Activated CD4-positive, alpha-beta T cell treated with anti-CD3 and anti-CD28 coated beads for 48 hours (primary cell): ENCODE results near the gene GLO1.
A peak's percentile ranks its signal among the peaks of the same experiment; 100 is the strongest.

Source experiments
- DNase-seq: peaks from one replicate; pipeline ENCODE4 v3.0.0-alpha.2; 2020

GLO1 gene

GRCh38 chr6:38702558-38703397 lies at the start of gene GLO1:
GLO1 (minus strand) TSS chr6:38703145; CDS start chr6:38703054, 91 bp downstream.
- peak; percentile 97 for DNase-seq

GRCh38 chr6:38750968-38751615 lies 48.1 kb upstream of the GLO1 start:
- DNase-seq = peak; percentile 57

DNA sequence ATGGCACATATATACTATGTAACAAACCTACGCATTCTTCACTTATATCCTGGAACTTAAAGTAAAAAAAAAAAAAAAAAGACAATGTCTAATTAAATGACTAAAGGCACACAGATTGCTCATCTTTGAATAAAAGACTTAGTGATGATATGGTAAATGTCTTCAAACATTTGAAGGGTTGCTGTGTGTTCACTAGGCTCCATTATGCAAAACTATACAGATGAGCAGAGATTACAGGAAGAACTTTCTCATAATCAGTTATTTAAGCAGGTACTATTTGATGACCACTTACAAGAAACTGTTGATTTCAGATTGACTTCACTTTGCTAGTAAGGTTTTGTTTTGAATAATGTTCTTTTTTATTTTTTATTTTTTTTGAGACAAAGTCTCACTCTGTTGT lies 46.5 kb upstream of the GLO1 start:
- no peak for DNase-seq

DNA sequence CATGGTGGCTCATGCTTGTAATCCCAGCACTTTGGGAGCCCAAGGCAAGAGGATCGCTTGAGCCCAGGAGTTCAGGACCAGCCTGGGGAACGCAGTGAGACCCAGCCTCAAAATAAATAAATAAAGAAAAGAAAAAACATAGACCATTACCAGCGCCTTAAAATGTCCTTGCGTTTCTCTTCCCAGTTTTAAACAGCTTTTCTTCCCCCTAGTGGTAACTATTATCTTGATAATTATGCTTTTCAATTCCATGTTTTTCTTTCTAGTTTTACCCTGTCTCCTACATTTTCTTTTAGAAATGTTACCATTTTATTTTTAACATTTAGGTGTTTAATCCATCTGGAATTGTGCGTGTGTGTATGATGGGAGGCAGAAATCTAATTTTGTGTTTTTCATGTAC lies 36.6 kb upstream of the GLO1 start:
- no peak for DNase-seq

DNA sequence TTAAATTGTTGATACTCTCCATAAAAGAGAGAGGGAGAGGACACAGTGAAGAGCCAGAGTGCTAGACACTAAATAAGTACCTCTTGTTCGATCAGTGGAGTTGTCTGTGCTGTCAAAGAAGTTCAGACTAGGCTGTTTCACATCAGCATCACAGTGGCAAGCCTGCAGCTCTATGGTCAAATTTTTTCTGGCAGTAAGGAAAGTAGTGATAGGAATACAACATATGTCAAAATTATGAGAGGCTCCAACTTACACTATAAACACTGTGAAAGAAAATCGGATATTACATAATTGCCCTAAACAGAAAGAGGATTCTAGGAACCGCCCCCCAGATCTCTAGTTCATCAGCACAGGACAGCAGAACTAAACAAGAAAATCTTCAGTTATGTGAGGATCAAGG lies 35.3 kb upstream of the GLO1 start:
- no peak for DNase-seq

DNA sequence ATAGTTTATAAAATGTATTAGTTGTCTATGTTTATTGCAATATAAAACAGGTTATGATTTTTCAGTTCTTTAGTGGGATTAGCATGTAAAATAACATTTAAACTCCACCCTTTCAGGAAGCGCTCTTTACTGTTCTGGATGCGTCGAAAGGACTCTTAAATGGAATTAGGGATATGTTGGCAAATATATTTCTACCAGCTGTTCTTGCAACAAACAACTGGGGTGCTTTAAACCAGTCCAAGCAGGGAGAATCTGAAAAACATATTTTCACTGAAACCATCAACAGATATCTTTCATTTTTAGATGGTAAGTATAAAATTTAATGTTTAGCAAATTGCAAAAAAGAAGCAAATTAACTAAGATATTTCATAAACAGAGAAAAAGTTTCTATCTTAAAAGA lies 34.0 kb upstream of the GLO1 start:
- DNase-seq = no peak

DNA sequence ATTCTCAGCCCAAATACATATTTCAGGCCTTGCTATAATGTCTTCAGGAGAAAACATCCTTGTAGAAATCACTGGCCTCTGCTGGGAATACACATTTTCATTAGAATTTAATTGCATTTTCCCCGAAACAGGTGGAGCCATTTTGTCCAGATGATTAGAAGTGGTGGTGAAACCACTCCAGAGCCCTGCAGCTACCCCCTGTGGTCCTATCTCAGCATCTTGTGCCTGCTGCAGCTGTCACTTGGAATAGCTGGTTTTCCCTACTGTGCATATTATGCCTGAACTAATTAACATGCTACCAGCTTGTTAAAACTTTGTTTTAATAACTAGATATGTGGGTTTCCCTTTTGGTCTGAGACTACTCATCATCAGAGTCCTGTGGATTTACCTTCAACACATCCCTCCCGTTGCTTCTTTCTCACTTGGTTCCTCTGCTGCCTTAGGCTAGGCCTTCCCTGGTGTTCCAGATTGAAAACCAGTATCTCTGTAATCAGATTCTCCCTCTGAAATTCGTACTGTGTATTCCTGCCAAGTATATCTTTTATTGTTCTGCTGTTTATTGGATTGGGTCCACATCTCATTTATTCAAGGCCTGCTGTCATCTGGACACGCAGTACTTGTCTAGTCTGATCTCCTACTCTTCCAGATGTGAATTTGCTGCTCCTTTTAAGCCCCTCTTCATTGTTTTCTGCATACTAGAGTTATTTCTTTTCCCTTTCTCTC lies 27.4 kb upstream of the GLO1 start:
- no peak for DNase-seq

GRCh38 chr6:38728203-38728602 lies 25.3 kb upstream of the GLO1 start:
- no peak for DNase-seq

GRCh38 chr6:38725414-38726183 lies 22.7 kb upstream of the GLO1 start:
- DNase-seq = no peak

GRCh38 chr6:38724343-38724742 lies 21.4 kb upstream of the GLO1 start:
- DNase-seq = no peak

DNA sequence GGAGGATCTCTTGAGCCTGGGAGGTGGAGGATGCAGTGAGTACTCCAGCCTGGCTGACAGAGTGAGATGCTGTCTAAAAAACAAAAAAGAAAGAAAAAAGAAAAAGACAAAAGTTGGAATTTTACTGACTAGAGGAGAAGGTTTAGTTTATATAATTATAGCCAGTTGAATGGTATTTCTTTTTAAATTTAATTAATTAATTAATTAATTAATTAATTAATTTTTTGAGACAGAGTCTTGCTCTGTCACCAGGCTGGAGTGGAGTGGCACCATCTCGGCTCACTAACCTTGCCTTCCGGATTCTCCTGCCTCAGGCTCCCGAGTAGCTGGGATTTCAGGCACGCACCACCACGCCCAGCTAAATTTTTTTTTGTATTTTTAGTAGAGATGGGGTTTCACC lies 20.8 kb upstream of the GLO1 start:
- DNase-seq = no peak

- DNase-seq = no peak
Measured at GRCh38 chr6:38722727-38723334, 19.9 kb upstream of the GLO1 start.

DNA sequence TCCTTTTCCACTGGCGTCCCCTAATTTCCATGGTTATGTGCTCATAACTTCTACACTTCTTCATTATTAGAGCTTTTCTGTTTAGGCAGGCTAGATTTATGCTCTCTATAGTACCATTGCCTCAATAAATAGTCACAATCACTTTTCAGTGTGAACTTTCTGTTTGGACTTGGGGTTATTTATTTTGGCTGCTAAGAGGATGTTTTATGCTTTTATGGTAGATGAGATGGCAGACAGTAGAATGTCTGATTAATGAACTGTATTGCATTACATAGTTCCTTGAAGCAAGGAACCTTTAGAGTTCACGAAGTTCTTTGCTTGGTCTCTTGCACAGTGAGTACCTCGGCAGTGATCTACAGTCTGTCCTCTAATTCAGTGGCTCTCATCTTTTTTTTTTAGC lies 19.1 kb upstream of the GLO1 start:
- no peak for DNase-seq

- no peak for DNase-seq
Measured at GRCh38 chr6:38720295-38720694, 17.4 kb upstream of the GLO1 start.

DNA sequence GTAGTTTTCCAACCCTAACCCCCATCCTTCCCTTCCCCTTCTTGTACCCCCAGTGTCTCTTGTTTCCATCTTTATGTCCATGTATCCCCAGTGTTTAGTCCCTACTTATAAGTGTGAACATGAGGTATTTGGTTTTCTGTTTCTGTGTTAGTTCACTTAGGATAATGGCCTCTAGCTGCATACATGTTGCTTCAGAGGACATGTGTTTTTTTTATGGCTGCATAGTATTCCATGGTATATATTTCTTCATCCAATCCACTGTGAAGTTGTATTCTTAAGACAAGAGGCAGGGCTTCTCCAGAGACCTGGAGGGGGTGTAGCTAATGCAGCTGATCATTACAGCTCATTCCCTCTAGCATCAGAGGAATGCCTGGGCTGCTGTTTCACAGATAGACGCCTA lies 16.4 kb upstream of the GLO1 start:
- no peak for DNase-seq

DNA sequence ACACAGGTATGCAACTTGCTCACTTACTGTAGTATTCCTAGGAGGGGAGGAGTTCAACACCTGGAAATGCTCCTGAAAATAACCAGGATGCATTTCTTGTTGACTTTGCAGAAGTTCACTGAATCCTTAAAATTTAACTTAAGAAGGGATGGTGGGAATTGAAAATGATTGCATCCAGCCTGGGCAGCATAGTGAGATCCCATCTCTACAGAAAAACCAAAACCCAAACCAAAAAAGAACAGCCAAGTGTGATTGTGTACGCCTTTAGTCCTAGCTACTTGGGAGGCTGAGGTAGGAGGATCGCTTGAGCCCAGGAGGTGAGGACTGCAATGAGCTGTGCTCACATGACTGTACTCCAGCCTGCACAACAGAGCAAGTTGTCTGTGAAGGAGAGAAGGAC lies 13.9 kb upstream of the GLO1 start:
- DNase-seq = no peak

DNA sequence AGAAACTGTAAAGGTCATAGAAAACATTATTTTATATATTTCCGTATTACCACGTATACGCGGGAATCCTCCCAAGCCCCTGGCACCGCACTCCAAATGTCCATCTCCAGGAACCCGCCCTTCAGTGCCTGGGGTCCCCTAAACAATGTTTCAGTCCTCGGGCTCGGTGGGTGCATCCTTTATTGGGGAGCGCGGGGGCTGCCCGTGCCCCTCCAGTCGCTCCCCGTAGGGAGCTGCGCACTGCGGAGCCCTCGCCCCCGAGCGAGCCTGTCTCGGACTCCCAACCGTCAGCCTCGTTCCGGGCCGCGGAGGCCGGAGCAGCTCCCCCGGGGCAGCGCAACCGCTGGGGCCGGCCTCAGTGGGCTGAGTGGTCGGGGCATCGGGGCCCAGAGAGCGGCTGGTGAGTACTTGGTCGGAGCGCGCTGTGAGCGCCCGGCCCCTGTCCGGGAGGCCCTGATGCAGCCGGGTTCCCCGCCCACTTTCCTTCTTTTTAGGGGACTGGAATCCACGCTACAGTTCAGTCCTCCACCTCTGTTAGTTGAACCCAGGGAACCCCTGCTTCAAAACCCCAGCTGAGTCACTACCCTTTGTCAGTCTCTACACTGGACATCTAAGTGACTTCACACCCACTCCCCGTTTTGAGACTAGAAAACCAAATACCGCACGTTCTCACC lies 12.2 kb upstream of the GLO1 start, which contains the start of gene DNAH8:
DNAH8 (plus strand) TSS at position 296 of the 674 bp plus-strand sequence. CDS start 7,499 bp downstream, outside the sequence.
- DNase-seq = peak; percentile 34

DNA sequence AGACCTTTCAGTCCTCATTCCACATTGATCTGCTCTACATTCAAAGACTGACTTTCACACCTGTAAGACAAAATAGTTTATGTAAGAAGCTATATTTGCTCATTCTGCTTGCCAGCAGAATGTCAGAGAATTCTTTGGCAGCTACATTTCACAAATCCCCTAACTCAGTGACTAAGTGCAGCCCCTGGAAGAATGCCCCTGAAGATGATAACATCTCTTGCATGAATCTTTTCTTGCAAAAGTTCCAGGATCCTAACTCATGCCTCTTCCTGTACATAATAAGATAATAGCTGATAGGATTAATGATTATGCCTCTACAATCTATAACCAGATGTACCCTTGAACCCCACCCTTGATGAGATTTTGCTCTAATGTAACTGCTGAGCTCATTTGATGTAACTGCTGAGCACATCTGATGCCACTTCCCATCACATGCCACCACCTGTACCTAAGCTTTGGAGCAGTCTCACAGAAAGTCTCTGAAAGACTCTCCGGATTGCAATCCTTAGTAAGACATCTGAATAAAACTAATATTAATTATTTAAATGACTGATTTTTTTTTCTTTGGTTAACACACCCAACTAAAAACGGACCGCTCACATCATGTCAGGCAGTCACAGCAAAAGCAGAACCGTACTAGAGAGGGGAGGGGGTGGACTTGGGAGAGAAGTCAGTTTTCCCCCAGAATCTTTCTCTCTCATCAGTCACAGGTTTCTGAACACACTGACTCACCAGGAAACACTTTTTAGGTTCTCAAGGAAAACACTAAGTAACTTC lies 11.5 kb upstream of the GLO1 start:
- DNase-seq = peak; percentile 15

DNA sequence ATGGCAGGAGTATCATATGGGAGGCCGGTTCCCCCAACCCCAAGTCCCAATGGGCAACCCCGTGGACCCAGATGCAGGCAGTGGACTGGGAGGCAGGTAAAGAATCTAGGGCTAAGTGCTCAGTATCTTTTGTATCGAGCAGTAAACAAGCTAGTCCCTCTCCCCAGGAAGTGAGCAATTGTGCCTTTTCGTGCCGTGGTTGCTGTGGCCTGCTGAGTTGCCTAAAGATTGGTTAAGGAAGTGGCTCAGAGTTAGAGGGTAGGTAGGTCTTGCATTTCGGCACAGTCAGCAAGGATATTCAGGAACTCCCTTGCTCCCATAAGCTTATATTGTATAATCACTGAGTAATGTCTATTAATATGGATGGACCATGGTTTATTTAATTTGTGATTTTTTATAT lies 10.9 kb upstream of the GLO1 start:
- DNase-seq = peak; percentile 72

GRCh38 chr6:38708496-38708895 lies 5.6 kb upstream of the GLO1 start:
- DNase-seq = no peak

- DNase-seq = no peak
Measured at GRCh38 chr6:38705924-38706323, 3.0 kb upstream of the GLO1 start.
